Mononuclear cell (primary cell): ENCODE results near the gene THSD7A. TPM values are rescaled to one million over a fixed set of nuclear protein-coding genes. Genes with fewer than 3 reads are reported as not detected.

Source experiments
- H3K27me3 ChIP-seq: 2 replicates; pipeline ENCODE4 v1.6.0; 2011; ENCODE audit warnings: low read length, control low read depth; ENCODE audit not compliant: insufficient read depth
- H3K4me1 ChIP-seq: 2 replicates; pipeline ENCODE4 v1.5.1; 2011; ENCODE audit warnings: mild to moderate bottlenecking, low read length, control low read depth; ENCODE audit not compliant: insufficient read depth
- H3K4me3 ChIP-seq: 2 replicates; pipeline ENCODE4 v1.5.1; 2011; ENCODE audit warnings: mild to moderate bottlenecking, low read length, moderate library complexity
- H3K9me3 ChIP-seq: 2 replicates; pipeline ENCODE4 v1.5.1; 2011; ENCODE audit warnings: low read depth, mild to moderate bottlenecking, control low read depth, low read length
- total RNA-seq: library from RNA; depleted of rRNA; stranded (reverse); fragments of >200 nt; gene quantifications from one replicate; pipeline ENCODE4 v1.2.3, GENCODE V29; 2012

The THSD7A gene
- total RNA-seq, 1 donor: 0.10 TPM

GRCh38 chr7:11713352-11713751 is 118.6 kb downstream of the THSD7A start:
- Histone ChIP-seq H3K4me3 (no peak overlapping the region), H3K9me3 (no peaks in the 10 kb centered on the region), H3K27me3 (no peaks in the 10 kb centered on the region), H3K4me1 (no peaks in the 10 kb centered on the region)

GRCh38 chr7:11710377-11710776 is 121.6 kb downstream of the THSD7A start:
- no peaks in the 10 kb centered on the region for H3K27me3 ChIP-seq
- no peak overlapping the region for H3K4me3 ChIP-seq
- no peaks in the 10 kb centered on the region for H3K4me1 ChIP-seq
- no peaks in the 10 kb centered on the region for H3K9me3 ChIP-seq

GRCh38 chr7:11709196-11709595 is 122.8 kb downstream of the THSD7A start:
- Histone ChIP-seq H3K27me3 (no peaks in the 10 kb centered on the region), H3K9me3 (no peaks in the 10 kb centered on the region), H3K4me1 (no peaks in the 10 kb centered on the region), H3K4me3 (no peak overlapping the region)

GRCh38 chr7:11707606-11708193 is 124.3 kb downstream of the THSD7A start:
- no peaks in the 10 kb centered on the region for H3K4me1 ChIP-seq
- no peak overlapping the region for H3K4me3 ChIP-seq
- H3K27me3 ChIP-seq: no peaks in the 10 kb centered on the region

GRCh38 chr7:11706666-11707605 is 125.1 kb downstream of the THSD7A start:
- Histone ChIP-seq H3K4me3 (no peak overlapping the region), H3K9me3 (no peaks in the 10 kb centered on the region), H3K27me3 (no peaks in the 10 kb centered on the region), H3K4me1 (no peaks in the 10 kb centered on the region)

More at GRCh38 chr7:11707606-11708193, 124.3 kb downstream of the THSD7A start:
- no peaks in the 10 kb centered on the region for H3K9me3 ChIP-seq

- no peaks in the 10 kb centered on the region for H3K4me1 ChIP-seq
- no peak overlapping the region for H3K4me3 ChIP-seq
- no peaks in the 10 kb centered on the region for H3K9me3 ChIP-seq
- no peaks in the 10 kb centered on the region for H3K27me3 ChIP-seq
Observed at GRCh38 chr7:11703829-11704228, 128.2 kb downstream of the THSD7A start.

- Histone ChIP-seq H3K27me3 (no peaks in the 10 kb centered on the region), H3K4me3 (no peak overlapping the region), H3K9me3 (no peaks in the 10 kb centered on the region), H3K4me1 (no peaks in the 10 kb centered on the region)
Observed at GRCh38 chr7:11702938-11703337, 129.1 kb downstream of the THSD7A start.

GRCh38 chr7:11701829-11702560 is 130.0 kb downstream of the THSD7A start:
- no peak overlapping the region for H3K4me3 ChIP-seq
- no peaks in the 10 kb centered on the region for H3K27me3 ChIP-seq
- no peaks in the 10 kb centered on the region for H3K4me1 ChIP-seq
- no peaks in the 10 kb centered on the region for H3K9me3 ChIP-seq

- Histone ChIP-seq H3K4me3 (no peak overlapping the region), H3K27me3 (no peaks in the 10 kb centered on the region), H3K4me1 (no peaks in the 10 kb centered on the region), H3K9me3 (no peaks in the 10 kb centered on the region)
Observed at GRCh38 chr7:11699666-11700065, 132.3 kb downstream of the THSD7A start.

GRCh38 chr7:11698384-11698871 is 133.6 kb downstream of the THSD7A start:
- no peaks in the 10 kb centered on the region for H3K9me3 ChIP-seq

GRCh38 chr7:11690395-11690794 is 141.6 kb downstream of the THSD7A start:
- H3K4me1 ChIP-seq: no peaks in the 10 kb centered on the region
- no peaks in the 10 kb centered on the region for H3K27me3 ChIP-seq
- no peak overlapping the region for H3K4me3 ChIP-seq
- no peaks in the 10 kb centered on the region for H3K9me3 ChIP-seq

More at GRCh38 chr7:11698384-11698871, 133.6 kb downstream of the THSD7A start:
- Histone ChIP-seq H3K27me3 (no peaks in the 10 kb centered on the region), H3K4me1 (no peaks in the 10 kb centered on the region), H3K4me3 (no peak overlapping the region)

GRCh38 chr7:11689096-11689495 is 142.9 kb downstream of the THSD7A start:
- H3K4me1 ChIP-seq: no peaks in the 10 kb centered on the region
- H3K27me3 ChIP-seq: no peaks in the 10 kb centered on the region
- peaks cover 9% of the 10 kb centered on the region for H3K9me3 ChIP-seq
- no peak overlapping the region for H3K4me3 ChIP-seq

GRCh38 chr7:11681461-11681860 is 150.5 kb downstream of the THSD7A start:
- H3K9me3 ChIP-seq: peaks cover 26% of the 10 kb centered on the region
- H3K4me1 ChIP-seq: no peaks in the 10 kb centered on the region
- H3K27me3 ChIP-seq: no peaks in the 10 kb centered on the region
- H3K4me3 ChIP-seq: no peak overlapping the region

GRCh38 chr7:11675163-11675562 is 156.8 kb downstream of the THSD7A start:
- Histone ChIP-seq H3K4me1 (no peaks in the 10 kb centered on the region), H3K27me3 (no peaks in the 10 kb centered on the region), H3K4me3 (no peak overlapping the region), H3K9me3 (no peaks in the 10 kb centered on the region)

GRCh38 chr7:11668727-11669126 is 163.3 kb downstream of the THSD7A start:
- Histone ChIP-seq H3K4me3 (no peak overlapping the region), H3K27me3 (no peaks in the 10 kb centered on the region), H3K4me1 (no peaks in the 10 kb centered on the region), H3K9me3 (no peaks in the 10 kb centered on the region)
